GM21619 (cell line): ENCODE results near the gene ADAM22.

Experiments used
- ATAC-seq: cut with Tn5 transposase; IDR thresholded peaks from one replicate; pipeline ENCODE4 v1.9.1; 2021; ENCODE audit not compliant: unreplicated experiment

ADAM22 gene

DNA sequence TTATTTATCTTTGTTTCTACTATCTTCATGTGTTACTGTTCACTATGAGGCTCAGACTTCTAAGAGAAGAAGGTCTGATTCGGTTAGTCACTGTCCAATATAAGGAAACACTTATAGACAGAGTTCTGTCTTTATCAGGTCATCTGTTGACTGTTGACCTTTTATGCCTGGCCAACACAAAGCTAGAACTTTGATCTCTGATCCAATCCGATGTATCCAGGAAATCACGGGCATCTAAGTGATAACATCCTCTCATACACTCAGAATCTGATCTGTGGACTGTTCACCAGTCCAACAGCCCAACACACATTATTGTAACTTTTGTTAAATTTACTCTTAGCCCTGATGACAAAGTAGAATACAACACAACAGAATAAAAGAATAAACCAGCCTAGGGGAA, 171.2 kb downstream of the ADAM22 start:
- no peak for ATAC-seq

- ATAC-seq, result no peak
Measured at GRCh38 chr7:88106434-88106833, 172.4 kb downstream of the ADAM22 start.

DNA sequence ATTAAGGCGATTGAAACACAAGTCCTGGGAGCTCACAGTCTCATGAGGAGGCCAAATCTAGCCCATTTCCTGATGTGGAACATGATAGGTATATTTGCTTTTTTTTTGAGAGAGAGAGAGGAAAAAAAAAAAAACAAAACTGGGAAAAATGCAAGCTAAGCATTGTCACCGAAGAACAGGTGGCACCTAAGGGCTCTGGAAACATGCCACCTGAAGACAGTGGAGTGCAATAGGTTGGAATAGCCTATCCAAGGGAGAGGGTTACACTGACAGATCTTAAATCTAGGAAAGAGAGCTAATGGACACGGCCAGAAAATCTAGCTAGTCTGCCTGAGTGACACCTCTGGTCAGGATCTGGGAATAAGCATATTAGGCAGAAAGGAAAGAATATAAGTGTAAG, 175.6 kb downstream of the ADAM22 start:
- ATAC-seq, result no peak

DNA sequence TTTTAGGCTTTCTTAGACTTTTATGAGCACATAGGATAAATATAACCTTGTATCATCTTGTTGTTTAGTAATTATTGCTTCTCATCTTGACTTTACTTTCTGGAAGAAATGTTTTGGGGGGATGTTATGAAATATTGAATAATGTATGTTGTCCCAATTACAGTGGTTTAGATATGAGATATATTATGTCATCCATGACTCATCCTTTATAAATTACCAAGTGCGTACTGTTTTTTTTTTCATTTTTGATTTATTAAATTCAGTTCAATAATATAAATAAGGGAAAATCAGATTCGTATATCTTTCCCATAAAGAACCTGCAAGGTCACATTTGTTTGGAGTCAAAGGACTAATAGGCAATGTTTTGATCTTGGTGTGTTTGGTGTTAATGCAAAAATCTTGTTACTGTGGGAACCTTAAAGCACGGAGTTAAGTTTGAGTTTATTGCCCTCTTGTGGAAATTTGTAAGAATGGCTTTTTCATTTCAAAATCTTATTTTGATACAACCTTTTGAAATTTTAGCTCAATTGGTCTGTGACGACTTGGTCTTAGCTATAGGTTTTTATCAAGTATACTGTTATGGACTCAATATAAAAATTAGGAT, 177.2 kb downstream of the ADAM22 start:
- ATAC-seq, result peak; percentile 55

DNA sequence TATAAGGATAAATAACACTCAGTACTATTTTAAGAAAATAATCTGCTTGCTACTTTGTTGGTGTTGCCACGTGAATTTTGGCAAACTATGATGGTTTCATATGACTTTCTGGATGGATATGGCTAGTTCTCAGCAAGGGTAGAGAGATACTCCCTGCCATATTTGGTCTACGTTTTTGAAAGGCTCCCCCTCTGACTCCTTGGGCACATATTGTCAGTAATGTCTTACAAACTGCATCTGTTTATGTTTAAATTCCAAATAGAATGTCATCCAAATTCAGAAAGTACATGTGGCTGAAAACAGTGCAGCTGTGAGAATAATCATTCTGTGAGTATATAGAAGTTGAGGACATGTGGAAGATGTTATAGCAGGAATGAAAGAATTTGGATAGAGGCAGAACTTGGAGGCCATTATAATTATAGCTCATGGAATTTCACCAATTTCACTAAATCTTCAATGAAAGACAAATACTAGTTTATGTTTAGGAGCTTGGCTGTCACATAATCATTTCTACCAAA, 178.0 kb downstream of the ADAM22 start:
- ATAC-seq, result no peak

DNA sequence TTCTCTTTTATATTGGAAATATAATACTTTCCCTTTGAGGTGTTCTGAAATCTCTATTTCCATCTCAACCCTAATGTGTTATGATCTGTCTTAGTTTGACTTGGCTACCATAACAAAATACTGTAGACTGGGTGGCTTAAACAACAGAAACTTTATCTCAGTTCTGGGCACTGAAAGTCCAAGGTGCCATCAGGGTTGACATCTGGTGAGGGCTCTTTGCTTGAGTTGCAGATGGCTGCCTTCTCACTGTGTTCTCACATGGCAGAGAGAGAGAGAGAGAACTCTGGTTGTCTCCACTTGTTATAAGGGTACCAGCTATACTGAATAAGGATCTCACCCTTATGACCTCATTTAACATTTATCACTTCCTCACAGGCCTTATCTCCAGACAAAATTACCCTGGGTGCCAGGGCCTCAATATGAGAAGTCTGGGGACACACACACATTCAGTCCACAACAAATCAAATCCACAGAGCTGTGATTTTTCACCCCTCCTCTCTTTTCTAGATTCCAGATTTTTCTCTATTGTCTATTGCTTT, 181.3 kb downstream of the ADAM22 start:
- ATAC-seq, result no peak

DNA sequence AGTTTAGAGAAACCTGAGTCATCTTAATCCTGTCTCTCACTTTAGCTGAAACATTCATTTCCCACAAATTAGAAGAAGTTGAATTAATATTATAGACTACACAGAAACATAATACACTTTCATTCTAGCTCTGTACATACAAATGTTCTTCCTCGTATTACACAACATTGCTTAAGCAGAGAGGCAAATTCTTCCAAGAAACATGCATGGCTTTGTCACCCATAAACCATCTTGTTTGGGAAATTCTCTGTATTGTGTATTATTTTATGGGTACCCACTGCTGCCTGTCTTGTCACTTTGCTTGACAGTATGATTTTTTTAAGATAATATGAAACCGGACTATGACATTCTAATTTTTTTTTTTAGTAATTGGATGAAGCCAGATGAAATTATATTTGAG, 181.8 kb downstream of the ADAM22 start:
- ATAC-seq, result no peak

DNA sequence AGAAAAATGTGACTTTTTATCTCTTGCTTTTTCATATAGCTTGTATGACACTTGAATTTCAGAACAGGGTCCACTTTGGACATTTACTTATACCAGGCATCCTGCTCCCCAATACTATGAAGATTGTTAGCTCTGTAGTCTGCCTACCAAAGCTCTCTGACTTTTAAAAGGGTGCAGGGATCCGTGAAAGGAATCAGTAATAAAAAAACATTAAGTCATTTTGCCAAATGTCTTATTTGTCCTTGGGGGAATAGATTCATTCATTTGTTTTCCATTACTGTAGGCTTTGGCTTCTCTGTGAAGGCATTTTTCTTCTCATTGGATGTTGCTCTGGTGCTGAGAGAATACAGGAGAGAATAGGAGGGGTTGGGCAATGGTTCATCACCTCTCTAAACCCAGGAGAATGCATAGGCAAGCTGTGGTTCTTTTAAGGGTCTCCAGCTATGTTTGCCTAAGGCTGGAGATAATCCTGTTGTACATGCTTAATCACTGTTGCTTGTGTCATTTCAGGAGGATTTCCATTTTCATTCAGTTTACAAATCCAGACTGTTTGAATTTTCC, 182.3 kb downstream of the ADAM22 start:
- ATAC-seq, result no peak

GRCh38 chr7:88117325-88117724, 183.3 kb downstream of the ADAM22 start:
- ATAC-seq, result no peak

DNA sequence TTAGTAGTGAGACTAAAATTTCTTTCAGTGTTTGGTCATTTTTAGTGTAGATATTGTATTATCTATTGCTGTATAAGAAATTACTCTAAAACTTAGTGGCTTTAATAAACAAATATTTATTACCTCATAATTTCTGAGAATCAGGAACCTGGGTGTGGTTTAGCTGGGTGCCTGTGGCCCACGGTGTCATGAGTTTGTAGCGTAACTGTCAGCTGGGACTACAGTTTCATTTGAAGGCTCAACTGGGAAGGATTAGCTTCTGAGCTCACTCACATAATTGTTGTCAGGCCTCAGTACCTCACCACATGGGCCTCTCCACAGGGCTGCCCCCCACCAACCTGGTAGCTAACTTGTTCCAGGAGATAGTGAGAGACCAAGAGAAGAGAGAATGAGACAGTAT, 187.3 kb downstream of the ADAM22 start:
- ATAC-seq, result no peak

DNA sequence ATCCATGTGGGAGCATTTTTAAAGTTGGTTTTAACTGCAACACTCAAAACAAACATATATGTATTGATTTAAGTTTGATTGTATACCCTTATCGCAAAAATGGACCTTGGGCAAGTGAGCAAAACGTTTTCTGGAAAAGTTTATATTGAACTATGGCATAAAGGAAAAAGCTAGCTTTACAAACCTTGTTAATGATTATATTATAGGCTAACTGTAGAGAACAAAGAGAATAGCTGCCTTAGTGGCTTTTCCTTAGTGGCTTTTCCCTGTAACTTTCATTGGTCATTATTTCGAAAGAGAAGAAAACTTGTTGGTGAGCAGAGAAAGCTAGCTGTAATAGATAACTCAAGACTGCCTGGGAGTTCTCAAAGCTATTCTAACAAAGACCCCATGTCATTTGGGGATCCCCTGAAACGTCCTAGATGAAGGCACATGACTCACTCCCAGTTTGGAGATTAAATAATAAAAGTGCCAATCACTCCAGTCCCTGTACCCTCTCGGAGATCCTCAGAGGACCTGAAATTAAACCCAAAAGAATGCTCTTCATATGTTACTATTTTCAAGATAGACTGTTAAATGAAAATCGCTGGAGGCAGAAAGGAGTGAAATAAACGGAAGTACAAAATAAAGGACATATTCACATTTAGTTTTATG, 193.7 kb downstream of the ADAM22 start:
- ATAC-seq, result no peak

GRCh38 chr7:88132725-88133124, 198.7 kb downstream of the ADAM22 start:
- ATAC-seq, result peak; percentile 71

DNA sequence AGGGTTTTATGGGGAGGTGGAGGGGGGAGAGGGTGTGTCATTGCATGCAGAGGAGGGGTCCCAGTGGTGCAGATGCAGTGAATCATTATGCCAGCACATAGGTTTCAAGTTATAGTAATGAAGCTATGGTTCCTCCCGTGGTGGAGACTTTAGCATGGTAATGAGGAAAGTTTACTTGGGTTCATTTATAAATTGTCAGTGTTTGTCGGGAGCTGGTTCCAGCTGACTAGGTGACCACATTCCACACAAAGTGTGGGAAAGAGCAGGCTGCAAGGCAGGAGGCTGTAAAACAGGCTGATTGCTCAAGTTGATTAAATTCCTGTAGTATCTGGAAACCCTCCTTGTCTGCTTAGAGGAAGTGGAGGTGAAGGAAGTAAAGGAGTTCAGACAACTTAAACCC, 206.9 kb downstream of the ADAM22 start:
- no peak for ATAC-seq

DNA sequence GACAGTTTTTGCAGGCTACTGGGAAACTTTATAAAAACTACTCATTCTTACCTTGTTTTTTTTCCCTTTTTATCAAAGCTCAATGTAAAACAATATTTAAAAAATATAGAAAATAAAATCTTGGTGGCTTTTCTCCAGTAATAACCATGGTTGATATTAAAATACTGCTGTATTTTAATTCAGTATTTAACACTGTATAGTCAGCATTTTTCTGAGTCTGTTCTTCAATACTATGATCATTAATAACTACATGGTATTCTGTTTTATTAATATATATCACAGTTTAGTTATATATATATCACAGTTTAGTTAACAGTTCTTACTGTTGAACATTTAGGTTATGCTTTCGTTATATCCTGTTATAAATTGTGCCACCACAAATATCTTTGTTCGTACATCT, 207.4 kb downstream of the ADAM22 start:
- ATAC-seq, result no peak

- ATAC-seq, result no peak
Measured at GRCh38 chr7:88141953-88142352, 207.9 kb downstream of the ADAM22 start.

DNA sequence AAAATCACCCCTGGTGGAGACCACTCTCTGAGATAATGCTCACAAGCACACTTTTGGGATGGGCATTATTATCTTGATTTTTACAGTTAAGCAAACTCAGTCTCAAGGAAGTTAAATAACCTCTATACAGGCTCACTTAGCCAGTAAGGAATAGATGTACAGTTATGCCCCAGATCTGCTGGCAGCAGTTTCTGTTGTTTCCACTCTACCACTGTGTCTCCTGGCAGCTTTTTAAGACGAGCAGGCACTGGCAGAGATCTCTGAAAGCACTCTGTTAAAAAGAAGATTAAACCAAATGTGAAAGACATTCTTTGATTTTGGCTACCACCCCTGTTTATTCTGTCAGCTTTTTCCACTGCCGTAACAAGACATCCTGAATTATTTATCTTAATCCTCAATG, 212.6 kb downstream of the ADAM22 start:
- ATAC-seq, result no peak

GRCh38 chr7:88147341-88147740, 213.3 kb downstream of the ADAM22 start:
- no peak for ATAC-seq

DNA sequence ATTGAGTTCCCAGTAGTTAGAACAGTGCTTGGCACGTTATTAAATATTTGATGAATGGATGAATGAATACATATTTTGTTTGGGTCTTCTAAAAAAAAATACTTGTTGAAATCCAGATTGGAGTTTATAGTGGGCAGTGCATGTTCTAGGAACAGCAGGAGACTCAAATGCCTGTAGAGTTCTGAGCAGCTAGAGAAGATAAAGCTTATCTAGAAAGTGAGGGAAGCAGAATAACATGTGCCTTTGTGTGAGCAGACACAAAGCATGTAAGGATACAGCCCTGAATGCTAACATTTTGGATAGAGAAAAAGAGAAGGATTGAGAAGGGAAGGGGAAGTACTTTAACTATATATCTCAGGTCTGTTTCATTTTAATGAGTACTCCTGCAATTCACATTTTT, 213.9 kb downstream of the ADAM22 start:
- ATAC-seq, result no peak

DNA sequence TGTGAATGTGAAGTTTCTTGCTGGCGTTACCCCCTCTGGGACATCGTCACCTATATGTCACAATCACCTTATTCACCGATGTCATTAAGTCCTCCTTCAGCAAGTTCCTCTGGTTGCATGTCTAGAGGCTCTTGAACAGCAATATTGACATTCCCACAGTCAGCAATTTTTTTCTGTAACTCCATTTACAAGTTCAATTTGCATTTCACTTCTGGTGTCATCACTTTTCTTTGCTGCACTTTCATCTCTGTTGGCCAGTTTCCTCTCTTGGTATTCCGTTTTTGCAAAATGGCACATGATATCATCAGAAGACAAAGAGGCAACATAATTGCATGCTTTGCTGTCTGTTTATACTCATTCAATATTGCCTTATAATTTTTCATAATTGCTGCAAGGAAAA, 216.0 kb downstream of the ADAM22 start:
- ATAC-seq, result no peak

DNA sequence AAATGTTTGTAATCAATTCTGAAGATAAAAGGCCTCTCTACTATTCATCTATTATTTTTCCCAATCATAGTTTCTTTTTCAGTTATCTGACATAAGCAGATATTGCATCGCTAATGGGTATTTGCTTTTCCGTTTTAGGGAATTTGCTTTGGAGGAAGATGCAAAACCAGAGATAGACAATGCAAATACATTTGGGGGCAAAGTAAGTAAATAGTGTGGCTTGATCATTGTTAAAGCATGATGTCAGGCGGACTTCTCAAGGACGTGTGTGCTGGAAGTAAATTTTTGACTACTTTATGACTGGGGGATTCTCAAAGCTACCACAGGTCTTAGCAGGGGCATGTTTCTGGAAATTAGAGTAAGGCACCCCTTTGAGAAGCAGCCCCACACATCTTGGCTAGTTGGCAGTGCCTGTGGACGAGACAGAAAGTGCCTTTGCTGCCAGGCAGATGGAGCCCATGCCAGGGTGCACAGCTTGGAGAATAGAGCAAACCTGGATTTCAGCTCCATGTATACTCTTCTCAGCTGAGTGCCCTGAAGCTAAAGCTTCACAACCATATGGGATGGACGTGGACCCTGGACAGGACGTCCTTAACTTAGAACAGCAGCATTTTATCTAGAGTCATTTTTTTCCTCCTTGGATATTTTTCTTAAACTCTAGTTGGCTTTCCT, 217.2 kb downstream of the ADAM22 start:
- no peak for ATAC-seq

- no peak for ATAC-seq
Measured at GRCh38 chr7:88153378-88153777, 219.3 kb downstream of the ADAM22 start.

DNA sequence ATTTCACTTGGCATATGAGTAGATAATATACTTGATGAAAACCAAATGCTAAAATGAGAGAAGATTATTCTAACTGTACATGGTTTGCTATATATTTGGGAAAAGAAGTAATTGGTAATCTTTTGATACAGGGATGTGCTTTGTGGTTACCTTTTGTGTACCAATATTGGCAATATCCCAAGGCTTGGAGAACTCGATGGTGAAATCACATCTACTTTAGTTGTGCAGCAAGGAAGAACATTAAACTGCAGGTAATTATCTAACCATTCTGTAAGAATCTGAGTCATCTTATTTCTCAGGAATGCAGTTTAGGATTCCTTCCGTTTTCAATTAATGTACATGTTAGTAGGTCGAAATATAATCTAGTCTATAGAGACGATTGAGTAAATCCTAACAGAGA, 221.7 kb downstream of the ADAM22 start:
- ATAC-seq, result no peak
